ENCODE measurements around the gene MED8. TPM values are rescaled to one million over a fixed set of nuclear protein-coding genes. Genes with fewer than 3 reads are reported as not detected.
"Not testable (repeated sequence)": the region's sequence is repeated elsewhere in the genome, so short reads cannot be mapped to it uniquely, and the experiment has no call there.

Gene MED8
- total RNA-seq, 1 donor from 2014 or later, result 19.5 TPM

DNA sequence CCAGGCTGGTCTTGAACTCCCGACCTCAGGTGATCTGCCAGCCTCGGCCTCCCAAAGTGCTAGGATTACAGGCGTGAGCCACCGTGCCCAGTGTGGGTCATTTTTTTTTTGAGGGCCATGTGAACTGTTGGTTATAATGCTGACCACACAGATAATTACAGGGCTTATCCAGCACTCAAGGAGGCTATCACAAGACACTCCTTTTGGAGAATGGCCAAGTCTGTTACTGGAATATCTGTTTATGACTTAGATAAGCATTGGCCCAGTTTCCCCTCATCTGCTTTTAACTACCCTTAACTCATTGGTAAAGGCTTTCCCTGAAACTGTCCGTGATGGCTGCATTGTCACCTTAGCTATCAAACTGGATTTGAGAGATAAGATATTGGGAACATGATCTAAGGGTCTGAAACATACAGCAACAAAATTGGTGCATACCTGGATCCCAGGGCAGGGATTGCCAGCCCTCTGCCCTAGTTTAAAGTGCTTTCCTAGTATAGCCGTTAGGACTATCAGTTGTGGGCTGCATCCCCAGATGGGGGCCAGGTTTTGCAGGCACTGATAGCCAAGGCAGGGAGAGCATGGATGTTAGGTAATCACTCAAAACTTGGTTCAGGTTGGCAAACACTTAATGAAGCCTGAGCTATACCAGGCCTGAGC lies 15.7 kb upstream of the MED8 start:
- peaks cover 8% of the 10 kb centered on the region for H3K4me1 Mint-ChIP-seq (ENCODE audit: unreplicated experiment)
- no peak overlapping the region for H3K27ac Mint-ChIP-seq (ENCODE audit: unreplicated experiment)

DNA sequence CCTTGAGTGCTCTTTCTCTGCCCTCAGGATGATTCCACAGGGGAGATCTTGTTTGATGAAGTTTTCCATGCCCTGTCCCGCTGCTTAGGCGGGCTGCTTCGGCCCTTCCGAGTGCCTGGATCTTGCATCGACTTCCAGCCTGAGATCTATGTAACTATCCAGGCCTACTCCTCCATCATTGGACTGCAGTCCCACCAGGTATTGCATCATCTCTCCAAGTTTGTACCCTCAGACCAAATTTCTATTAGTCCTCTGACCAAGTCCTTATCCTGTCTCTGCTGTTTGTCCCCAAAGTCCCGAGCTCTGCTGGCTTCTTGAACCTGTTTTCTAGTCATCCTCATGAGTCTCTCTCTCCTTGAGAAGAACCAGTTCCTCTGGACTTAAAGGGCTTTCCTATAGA lies 14.8 kb upstream of the MED8 start:
- TF ChIP-seq CTCF (IDR thresholded peaks at IDR 0.05; ENCODE audit: unreplicated experiment), result no peak
- H3K27me3 Mint-ChIP-seq (ENCODE audit: unreplicated experiment), result no peaks in the 10 kb centered on the region
- peaks cover 19% of the 10 kb centered on the region for H3K36me3 Mint-ChIP-seq (ENCODE audit: low read depth, unreplicated experiment)
- H3K27ac Mint-ChIP-seq (ENCODE audit: unreplicated experiment), result no peak overlapping the region
- no peaks in the 10 kb centered on the region for H3K9me3 Mint-ChIP-seq (ENCODE audit: unreplicated experiment)
- H3K4me1 Mint-ChIP-seq (ENCODE audit: unreplicated experiment), result peaks cover 8% of the 10 kb centered on the region
- DNase-seq (ENCODE audit: low spot score), result no peak
- peak overlapping the region; percentile 11 for H3K4me3 Mint-ChIP-seq (ENCODE audit: unreplicated experiment)

More for the DNA sequence above, 15.7 kb upstream of the MED8 start:
- no peak for DNase-seq (ENCODE audit: low spot score)
- Mint-ChIP-seq H3K4me3 (ENCODE audit: unreplicated experiment) (no peak overlapping the region), H3K27me3 (ENCODE audit: unreplicated experiment) (peaks cover 1% of the 10 kb centered on the region), H3K36me3 (ENCODE audit: low read depth, unreplicated experiment) (peaks cover 19% of the 10 kb centered on the region), H3K9me3 (ENCODE audit: unreplicated experiment) (no peaks in the 10 kb centered on the region)
- no peak for TF ChIP-seq CTCF (IDR thresholded peaks at IDR 0.05; ENCODE audit: unreplicated experiment)

- DNase-seq (ENCODE audit: low spot score), result no peak
- TF ChIP-seq CTCF (IDR thresholded peaks at IDR 0.05; ENCODE audit: unreplicated experiment), result no peak
- H3K36me3 Mint-ChIP-seq (ENCODE audit: low read depth, unreplicated experiment), result peaks cover 23% of the 10 kb centered on the region
Observed at GRCh38 chr1:43402089-43402865, 12.7 kb upstream of the MED8 start.

GRCh38 chr1:43400441-43400840 lies 10.8 kb upstream of the MED8 start:
- not testable (repeated sequence) for H3K27me3 Mint-ChIP-seq (ENCODE audit: unreplicated experiment); DNase-seq (ENCODE audit: low spot score); H3K27ac Mint-ChIP-seq (ENCODE audit: unreplicated experiment); H3K4me1 Mint-ChIP-seq (ENCODE audit: unreplicated experiment); H3K4me3 Mint-ChIP-seq (ENCODE audit: unreplicated experiment); H3K9me3 Mint-ChIP-seq (ENCODE audit: unreplicated experiment)
- peaks cover 12% of the 10 kb centered on the region for H3K36me3 Mint-ChIP-seq (ENCODE audit: low read depth, unreplicated experiment)

More at GRCh38 chr1:43402089-43402865, 12.7 kb upstream of the MED8 start:
- Mint-ChIP-seq H3K9me3 (ENCODE audit: unreplicated experiment) (no peaks in the 10 kb centered on the region), H3K27me3 (ENCODE audit: unreplicated experiment) (no peaks in the 10 kb centered on the region), H3K27ac (ENCODE audit: unreplicated experiment) (no peak overlapping the region), H3K4me3 (ENCODE audit: unreplicated experiment) (no peak overlapping the region), H3K4me1 (ENCODE audit: unreplicated experiment) (peaks cover 8% of the 10 kb centered on the region)

GRCh38 chr1:43398227-43398626 lies 8.6 kb upstream of the MED8 start:
- no peak for DNase-seq (ENCODE audit: low spot score)
- Mint-ChIP-seq H3K36me3 (ENCODE audit: low read depth, unreplicated experiment) (peaks cover 4% of the 10 kb centered on the region), H3K9me3 (ENCODE audit: unreplicated experiment) (no peaks in the 10 kb centered on the region), H3K4me1 (ENCODE audit: unreplicated experiment) (peaks cover 8% of the 10 kb centered on the region), H3K27ac (ENCODE audit: unreplicated experiment) (no peak overlapping the region), H3K4me3 (ENCODE audit: unreplicated experiment) (no peak overlapping the region), H3K27me3 (ENCODE audit: unreplicated experiment) (no peaks in the 10 kb centered on the region)
- TF ChIP-seq CTCF (IDR thresholded peaks at IDR 0.05; ENCODE audit: unreplicated experiment), result no peak

Data from endothelial cell (in vitro differentiated cells).